ENCODE results near the gene RRP1B.
"Not testable (repeated sequence)": the region's sequence is repeated elsewhere in the genome, so short reads cannot be mapped to it uniquely, and the experiment has no call there.

RRP1B gene

DNA sequence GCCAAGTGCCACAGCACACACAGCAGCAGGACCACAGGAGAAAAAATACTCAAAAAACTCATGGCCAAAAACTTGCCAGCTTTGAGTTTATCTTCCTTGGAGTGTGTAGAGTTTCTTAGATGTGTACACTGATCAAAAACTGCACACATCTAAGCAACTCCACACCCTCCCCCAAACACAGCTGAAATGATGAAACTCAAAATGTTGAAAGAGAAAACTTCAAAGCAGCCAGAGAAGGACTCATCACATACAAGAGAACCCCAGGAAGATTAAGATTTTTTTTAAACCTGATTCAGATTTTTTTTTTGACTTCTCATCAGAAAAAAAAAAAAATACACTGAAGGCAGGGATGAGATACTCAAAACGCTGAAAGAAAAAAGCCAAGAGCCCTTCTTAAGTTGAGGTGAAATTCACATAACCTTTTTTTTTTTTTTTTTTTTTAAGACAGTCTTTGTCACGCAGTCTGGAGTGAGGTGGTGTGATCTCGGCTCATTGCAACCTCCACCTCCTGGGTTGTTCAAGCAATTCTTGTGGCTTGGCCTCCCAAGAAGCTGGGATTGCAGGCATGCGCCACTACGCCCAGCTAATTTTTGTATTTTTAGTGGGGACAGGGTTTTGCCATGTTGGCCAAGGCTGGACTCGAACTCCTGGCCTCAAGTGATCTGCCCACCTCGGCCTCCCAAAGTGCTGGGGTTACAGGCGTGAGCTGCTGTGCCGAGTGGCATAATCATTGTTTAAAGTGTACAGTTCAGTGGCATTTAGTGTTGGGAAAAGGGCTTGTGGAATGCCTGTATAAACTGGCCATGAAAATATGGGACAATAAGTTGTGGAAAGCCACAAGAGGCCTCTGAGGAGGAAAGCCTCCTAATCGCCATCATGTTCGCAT lies 38.6 kb downstream of the RRP1B start:
- no peak for DNase-seq (ENCODE audit: low read depth in 1 of 2, low spot score in 1 of 2)

DNA sequence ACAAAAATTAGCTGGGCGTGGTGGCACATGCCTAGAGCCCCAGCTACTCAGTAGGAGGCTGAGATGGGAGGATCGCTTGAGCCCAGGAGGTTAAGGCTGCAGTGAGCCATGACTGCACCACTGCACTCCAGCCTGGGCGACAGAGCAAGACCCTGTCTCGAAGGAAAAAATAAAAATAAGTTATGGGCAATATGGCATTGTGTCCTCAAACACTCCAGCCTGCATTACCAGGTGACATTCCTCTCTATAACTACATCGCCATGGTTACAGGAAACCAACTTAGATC lies 40.1 kb downstream of the RRP1B start:
- not testable (repeated sequence) for DNase-seq (ENCODE audit: low read depth in 1 of 2, low spot score in 1 of 2)

DNA sequence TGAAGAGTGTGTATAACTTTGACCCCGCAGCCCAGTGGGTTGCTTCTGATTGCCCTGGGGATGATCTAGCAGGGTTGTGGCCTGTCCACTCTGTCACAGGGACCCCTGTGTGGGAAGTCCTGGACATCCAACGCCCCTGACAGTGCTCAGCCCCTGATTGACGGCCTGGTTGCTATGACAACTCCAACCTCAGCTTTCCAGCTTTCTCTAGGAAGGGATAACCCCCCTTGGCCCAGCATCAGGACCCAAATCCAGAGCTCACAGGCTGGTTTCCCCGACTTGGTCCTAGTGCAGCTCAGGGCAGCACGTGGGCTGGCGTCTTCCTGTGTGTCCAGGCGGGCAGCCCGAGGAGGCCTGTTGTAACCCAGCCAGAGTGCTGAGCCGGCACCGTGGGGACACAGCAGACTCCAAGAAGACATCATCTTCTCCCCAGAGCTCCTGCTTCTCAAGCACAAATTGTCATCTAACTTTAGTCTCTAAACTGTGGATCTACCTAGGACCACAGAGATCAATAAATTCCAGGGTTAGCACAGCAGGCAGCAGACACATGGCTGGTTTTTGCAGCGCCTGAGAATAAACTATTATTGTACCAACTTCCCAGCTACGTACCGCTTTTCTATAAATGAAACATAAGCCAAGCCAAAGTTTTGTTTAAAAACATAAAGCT lies 40.7 kb downstream of the RRP1B start:
- DNase-seq (ENCODE audit: low read depth in 1 of 2, low spot score in 1 of 2): no peak

DNA sequence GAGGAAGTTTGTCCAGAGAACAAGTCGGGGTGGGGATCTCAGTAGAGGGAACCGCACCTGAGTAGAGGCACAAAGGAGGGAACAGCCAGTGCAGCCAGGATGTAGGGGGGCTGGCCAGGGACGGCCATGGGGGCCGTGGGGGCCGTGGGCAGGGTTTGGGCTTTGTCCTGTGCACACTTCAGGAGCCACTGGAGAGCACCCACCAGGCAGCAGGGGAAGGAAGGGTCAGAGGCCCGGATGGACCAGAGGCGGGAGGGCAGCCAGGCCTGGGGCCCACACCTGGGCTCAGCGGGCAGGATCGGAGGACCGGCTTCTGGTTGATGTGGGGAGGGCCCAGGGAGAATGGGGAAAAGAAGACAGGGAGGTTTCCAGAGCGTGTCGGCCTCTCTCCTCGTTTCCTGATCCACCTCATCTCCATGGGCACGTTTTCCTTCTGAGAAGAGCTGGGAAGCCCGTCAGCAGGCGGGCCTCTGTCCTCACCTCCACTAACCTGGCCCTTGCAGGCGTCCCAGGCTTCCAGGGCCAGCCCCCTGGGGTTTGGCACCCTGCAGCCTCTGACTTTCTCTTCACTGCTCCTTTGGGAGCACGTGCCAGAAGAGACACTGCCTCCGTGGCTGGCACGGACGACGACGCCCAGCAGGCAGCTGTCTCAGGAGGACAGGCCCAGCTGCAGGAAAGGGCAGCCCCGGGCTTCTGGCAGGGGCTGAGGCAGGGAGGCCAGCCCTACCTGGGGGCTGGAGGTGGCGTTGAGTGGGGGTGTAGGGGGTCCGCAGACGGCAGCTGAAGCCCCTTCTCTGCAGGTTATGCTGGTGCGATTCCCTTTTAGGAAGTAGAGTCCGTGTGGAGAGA lies 42.8 kb downstream of the RRP1B start:
- no peak for DNase-seq (ENCODE audit: low read depth in 1 of 2, low spot score in 1 of 2)

DNA sequence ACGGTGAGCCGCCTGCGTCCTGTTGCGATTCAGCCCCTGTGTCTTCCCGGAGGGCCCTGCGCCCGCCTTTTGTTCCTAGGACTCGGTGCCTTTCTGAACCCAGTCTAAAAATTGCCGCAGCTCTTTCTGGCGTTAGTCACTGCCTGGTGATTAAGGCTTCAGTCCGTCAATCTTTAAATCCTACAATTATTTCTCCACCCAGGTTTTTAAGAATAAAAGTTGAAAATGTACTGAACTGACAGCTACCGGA lies 43.4 kb downstream of the RRP1B start:
- DNase-seq (ENCODE audit: low read depth in 1 of 2, low spot score in 1 of 2): no peak

DNA sequence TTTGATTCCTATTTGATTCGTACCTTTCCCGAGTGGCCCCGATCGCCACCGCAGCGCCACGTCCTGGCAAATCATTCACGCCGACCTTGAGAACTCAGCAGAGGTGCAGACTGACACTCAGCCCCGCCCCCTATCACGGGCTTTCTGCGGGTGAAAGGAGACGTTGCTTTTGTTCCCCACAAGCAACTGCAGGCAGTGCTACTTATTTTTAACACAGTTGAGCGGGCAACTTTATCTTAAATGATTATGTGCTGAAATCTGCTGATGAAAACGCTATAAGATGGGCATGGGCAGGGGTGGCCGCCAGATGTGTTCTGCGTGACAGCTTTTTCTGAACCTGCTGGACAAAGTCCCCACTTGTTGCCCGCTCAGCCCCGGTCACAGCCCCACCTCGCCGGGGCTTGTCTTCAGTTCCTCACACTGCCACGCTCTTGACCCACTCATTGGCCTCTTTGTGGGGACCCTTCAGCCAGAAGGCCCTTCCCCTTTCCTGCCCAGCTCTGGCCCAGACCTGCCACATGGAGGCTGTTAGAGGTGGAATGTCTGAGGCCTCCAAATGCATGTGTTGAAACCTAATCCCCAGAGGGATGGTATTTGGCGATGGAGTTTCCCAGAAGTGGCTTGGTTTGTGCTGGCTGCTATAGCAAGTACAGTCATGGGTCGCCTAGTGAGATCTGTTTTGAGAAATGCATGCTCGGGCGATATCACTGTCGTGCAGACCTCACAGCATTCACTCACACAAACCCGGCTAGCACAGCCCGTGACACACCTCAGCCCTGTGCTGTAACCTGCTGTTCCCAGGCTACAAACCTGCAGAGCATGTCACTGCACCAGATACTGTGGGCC lies 43.9 kb downstream of the RRP1B start:
- DNase-seq (ENCODE audit: low read depth in 1 of 2, low spot score in 1 of 2): no peak

DNA sequence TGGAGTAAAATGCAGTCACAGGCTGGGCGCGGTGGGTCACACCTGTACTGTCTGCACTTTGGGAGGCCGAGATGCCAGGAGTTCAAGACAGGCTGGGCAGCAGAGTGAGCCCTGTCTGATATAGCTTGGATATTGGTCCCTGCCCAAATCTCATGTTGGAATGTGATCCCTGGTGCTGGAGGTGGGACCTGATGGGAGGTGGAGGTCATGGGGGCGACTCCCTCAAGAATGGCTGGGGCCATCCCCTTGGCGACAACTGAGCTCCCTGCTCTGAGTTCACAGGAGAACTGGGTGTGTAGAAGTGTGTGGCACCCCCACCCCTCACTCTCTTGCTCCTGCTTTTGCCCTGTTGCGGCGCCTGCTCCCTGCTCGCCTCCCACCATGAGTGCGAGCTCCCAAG lies 48.1 kb downstream of the RRP1B start:
- no peak for DNase-seq (ENCODE audit: low read depth in 1 of 2, low spot score in 1 of 2)

DNA sequence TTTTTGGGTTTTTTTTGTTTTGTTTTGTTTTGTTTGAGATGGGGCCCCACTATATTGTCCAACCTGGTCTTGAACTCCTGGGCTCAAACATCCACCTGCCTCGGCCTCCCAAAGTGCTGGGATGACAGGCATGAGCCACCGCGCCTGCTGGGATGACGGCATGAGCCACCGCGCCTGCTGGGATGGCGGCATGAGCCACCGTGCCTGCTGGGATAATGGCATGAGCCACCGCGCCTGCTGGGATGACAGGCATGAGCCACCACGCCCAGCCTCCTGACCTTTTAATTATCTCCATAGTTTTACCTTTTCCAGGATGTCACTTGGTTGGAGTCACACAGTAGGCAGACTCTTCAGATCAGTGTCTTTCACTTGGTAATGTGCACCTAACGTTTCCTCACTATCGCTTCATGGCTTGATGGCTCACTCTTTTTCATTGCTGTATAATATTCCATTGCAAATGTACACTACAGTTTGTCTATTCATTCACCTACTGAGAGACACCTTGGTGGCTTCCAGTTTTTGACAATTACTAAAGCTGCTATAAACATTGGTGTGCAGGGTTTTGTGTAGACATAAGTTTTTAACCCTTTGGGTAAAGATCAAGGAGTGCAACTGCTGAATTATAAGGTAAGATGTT lies 49.5 kb downstream of the RRP1B start:
- no peak for DNase-seq (ENCODE audit: low read depth in 1 of 2, low spot score in 1 of 2)

DNA sequence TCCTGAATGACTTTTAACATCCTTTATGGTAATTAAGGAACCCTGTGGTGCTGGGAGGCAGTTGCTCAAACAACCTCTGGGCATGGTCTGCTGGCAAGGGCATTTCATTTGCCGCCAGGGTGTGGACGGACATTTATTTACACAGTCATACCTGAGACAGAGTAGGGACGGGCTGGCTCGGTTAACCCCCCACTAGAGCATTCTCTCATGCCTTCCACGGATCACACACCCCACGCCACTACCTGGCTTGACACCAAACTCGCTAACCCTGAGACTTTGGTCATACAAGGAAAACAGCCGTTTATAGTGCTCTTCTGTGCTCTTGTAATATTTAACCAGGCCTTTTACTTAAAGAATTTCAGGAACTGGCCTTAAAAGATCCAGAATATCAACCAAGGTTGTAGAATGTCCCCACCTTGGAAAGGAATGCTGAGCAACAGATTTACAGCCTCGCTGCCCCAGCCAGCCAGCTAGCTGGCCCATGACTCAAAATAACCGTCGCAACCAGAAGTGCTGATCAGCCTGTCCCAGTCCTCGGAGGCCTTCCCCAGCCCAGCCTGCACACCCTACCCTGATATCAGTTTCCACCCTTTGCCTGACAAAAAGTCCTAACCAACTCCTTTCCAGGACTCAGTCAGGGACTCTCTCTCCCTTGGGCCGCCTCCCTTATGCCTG lies 53.0 kb downstream of the RRP1B start:
- DNase-seq (ENCODE audit: low read depth in 1 of 2, low spot score in 1 of 2): no peak

DNA sequence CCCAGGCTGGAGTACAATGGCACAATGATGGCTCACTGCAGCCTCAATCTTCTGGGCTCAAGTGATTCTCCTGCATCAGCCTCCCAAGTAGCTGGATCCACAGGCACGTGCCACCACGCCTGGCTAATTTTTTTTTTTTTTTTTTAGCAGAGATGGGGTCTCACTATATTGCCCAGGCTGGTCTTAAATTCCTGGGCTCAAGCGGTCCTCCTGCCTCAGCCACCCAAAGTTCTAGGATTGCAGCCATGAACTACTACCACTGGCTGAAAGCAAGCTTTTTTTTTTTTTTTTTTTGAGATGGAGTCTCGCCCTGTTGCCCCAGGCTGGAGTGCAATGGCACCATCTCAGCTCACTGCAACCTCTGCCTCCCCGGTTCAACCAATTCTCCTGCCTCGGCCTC lies 53.8 kb downstream of the RRP1B start:
- not testable (repeated sequence) for DNase-seq (ENCODE audit: low read depth in 1 of 2, low spot score in 1 of 2)

DNA sequence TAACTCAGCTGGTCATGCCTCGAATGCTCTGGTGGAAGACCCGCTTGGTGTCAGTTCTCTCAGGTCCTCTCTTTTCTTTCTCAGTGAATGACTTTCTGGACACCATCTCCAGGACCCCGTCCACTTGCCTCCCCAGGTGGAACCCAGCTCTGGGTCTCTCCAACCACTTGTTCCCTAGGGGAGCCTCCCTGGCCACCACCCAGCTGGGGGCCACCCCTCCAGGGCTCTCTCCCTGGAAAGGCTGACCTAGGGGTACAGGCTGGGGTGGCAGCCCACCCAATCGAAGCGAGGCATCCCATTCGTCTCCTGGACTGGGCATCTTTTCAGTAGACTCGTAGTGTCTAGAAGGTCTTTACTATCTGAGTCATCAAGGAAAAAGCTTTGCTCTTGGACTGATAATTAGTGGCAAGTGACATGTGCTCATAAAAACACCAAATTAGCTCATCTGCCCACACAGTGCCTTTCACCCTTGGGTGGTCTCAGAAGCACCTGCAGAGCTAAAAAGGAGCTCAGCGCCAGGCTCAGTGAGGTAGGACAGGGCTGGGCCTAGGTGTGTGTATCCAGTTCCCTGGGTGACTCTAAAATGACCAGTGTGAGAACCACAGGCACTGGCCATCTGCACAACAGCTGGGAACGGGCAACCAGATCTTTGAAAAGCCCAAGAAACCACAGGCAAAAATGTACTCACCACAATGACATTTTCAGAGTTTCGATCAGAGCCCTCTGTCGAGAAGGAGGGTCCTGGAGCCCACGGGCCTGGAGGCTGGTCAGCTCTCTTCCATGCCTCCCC lies 57.2 kb downstream of the RRP1B start:
- no peak for DNase-seq (ENCODE audit: low read depth in 1 of 2, low spot score in 1 of 2)

DNA sequence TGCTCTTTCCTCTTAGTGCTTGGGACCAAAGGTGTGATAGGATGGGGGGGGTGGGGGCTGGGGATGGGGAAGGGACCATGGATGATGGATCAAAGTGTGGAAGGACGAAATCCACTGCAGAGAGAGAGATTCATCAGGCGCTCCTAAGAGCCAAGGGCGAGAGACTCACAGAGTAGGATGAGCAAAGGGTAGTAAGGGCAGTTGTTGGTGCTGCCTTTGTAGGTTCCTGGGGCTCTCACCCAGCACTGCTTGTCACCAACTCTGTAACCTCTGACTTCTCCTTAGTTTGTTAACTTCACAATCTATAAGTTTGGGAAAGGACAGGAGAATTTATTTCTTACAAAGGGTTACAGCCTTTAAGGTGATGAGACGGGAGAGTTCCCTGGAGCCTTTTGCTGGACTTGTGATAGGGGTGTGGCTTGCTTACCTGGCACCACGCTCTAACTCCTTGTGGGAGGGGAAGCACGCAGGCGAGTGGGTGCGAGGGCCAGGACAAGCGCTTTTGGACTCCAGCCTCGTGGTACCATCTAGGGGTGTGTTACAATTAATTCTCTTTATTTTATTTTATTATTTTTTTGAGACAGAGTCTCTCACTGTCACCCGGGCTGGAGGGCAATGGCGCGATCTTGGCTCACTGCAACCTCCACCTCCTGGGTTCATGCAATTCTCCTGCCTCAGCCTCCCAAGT lies 58.0 kb downstream of the RRP1B start:
- no peak for DNase-seq (ENCODE audit: low read depth in 1 of 2, low spot score in 1 of 2)

DNA sequence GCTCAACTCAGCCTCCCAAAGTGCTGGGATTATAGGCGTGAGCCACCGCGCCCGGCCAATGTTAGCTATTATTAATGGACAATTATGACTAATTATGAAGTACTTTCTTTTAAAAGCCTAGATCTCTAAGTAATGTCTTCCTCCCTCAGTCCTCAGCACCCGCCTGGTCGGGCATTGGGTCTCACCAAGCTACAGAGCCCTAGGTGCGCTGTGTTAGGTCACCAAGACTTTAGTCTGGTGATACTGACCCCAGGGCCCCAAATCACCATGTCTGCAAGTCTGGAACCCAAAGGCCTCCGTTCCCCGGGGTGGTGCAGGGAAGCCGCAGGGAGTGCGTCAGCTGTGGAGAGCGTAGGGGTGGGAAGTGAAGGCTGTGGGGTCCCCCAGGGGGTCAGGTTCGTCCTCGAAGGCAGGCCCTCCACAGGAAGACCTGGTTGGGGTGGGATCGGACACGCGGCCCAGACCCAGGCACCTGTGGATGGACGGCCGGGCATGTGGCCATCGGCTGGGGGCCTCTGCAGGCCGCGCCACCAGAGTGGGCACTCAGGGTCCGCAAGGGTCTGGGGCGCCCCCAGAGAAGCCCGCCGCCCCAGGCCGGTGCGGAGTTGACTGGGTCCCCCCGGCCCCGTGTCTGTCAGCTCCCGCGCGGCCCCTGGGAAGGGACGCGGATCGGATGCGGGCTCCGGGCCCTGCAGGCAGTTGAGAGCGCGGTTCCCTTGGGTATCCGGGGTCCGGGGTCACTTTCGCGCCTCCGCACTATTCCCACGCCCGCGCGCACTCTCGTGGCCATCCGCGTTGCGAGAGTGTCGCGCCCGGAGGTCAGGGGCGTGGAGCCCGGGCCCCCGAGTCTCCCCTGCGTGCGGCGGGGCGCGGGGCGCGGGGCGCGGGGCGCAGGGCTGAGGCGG lies 58.9 kb downstream of the RRP1B start:
- DNase-seq (ENCODE audit: low read depth in 1 of 2, low spot score in 1 of 2): no peak

DNA sequence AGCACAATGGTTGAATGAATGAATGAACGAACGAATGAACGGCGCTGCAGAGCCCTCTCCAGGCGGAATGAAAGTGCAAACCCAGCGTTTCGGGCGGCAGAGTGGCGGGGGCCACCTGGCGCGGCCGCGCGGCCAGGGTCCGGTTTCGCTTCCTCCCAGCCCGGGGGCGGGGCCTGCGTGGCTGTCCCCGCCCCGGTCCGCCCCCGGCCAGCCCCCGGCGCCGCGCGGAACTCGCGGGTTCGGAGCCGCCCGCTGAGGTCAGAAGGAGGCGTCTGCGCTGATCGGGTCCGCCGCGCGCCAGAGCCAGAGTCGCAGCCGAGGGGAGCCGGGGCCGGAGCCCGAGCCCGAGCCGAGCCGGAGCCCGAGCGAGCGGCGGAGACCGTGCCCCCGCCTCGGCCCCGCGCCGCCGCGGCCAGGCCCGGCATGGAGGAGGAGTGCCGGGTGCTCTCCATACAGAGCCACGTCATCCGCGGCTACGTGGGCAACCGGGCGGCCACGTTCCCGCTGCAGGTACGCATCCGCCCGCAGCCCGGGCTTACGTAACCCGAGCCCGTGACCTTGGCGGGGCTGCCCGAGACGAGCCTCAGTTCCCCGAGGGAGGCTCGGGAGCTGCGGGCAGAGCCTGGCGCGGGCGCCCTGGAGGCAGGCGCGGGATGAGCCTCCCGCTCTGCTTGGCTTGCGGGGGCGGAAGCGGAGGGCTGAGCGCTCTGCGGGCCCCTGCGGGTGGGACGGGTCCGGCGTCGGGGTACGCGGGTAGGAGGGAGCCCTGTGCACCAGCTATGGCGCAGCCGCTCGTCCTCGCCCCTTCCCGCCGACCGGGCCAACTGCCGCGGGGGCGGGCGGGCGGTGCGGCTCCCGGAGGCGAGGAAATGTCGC lies 59.8 kb downstream of the RRP1B start, which contains the start of gene PDXK:
Gene PDXK (plus strand): TSS at position 258 of the 876 bp plus-strand sequence. CDS start 166 bp downstream, at position 424.
- DNase-seq (ENCODE audit: low read depth in 1 of 2, low spot score in 1 of 2): peak; percentile 60 to 63

DNA sequence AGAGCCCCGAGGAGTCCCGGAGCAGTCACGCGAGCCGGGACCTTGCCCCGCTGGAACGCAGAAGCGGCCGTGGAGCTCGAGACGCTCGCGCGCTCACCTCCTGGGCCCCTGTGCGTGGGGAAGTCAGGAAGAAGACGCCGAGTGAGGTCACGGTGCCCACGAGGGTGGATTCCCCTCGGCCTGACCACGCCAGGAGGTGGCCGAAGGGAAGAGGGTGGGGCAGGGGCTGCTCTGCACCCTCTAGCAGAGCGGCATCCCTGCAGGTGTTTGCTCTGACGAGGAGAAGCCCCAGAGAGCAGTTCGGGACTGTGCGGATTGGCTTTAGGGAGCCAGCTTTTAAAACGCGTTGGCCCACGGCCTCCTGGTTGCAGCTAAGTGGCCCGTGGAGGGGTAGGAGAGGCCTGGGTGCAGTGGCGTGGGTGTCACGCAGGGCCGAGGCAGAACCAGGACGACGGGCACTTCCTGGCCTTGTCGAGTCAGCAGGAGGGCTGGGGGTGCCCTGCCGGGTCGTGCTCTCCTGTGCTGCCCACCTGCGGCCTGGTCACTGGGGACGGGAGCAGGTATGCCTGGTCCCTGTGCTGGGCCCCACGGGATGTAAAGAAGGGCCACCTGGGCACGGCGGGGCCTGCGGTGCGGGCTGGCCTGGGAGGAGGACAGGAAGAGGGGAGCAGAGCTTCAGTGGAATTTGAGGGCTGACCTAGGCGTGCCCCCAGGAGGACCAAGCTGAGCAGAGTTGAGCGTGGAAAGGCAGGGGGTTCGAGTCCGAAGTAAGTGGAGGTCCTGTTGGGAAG lies 60.6 kb downstream of the RRP1B start:
- DNase-seq (ENCODE audit: low read depth in 1 of 2, low spot score in 1 of 2): no peak
